Cardiac septum (tissue), 1 donor: ENCODE data around the gene FYN. TPM values are rescaled to one million over a fixed set of nuclear protein-coding genes. Genes with fewer than 3 reads are reported as not detected.
"Not testable (repeated sequence)": the region's sequence is repeated elsewhere in the genome, so short reads cannot be mapped to it uniquely, and the experiment has no call there.

ENCODE experiments used
- DNase-seq: peaks from one replicate; pipeline ENCODE4 v3.0.0-alpha.2; 2020; ENCODE audit warnings: low spot score
- intact Hi-C: fragments of 100-400 bp; cut with DNase I; formaldehyde crosslinking; loops from one replicate; pipeline ENCODE4 v1.14.0; 2022
- total RNA-seq: library from RNA; stranded (reverse); fragmentation: NEBNext Ultra II Directional; extraction: Animal tissue kit (Norgen Biotek cat#: 25700); gene quantifications from one replicate; pipeline ENCODE4 v1.2.1, GENCODE V29; 2021
- donor health status: DM: no; HTN: no; CAD: no.

The FYN gene
- total RNA-seq, 1 donor from 2014 or later = 65.3 TPM

- DNase-seq = no peak
- intact Hi-C loops = no loop called here
These were observed 187.7 kb downstream of the FYN start for GRCh38 chr6:111685526-111685925.

DNA sequence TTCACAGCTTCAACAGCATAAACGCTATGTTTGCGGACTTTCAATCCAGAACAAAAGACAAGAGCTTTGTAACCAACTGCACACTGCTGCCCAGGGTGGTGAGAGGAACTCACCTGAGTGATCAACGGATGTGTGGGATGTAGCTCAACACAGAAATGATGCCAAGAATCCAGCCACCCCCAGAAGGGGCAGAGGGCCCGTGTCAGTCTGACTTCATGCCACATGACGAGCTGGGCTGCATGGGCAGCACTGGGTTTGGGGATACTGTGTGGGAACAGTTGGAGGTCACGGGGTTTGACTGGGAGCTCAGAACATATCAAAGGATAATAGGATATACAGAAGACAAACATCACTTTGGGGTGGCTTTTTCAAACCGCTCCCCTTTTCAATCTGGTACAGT is 188.2 kb downstream of the FYN start:
- no peak for DNase-seq
- intact Hi-C loops = no loop called here

- DNase-seq = no peak
- intact Hi-C loops = loop anchor here (2.0 to 5.0 kb wide), 2 partner anchors 17 to 82 kb away; no protein-coding TSS in a partner anchor
These were observed 189.4 kb downstream of the FYN start for GRCh38 chr6:111683749-111684267.

- DNase-seq = no peak
- intact Hi-C loops = loop anchor here (2.0 to 5.0 kb wide), 2 partner anchors 16 to 81 kb away; no protein-coding TSS in a partner anchor
These were observed 190.1 kb downstream of the FYN start for GRCh38 chr6:111683157-111683556.

GRCh38 chr6:111681860-111682259 is 191.4 kb downstream of the FYN start:
- no peak for DNase-seq
- intact Hi-C loops = loop anchor here (2.0 to 5.0 kb wide), 2 partner anchors 15 to 80 kb away; no protein-coding TSS in a partner anchor

- intact Hi-C loops = loop anchor here (5.0 kb wide), 1 partner anchor 79 kb away; no protein-coding TSS in a partner anchor
- not testable (repeated sequence) for DNase-seq
These were observed 192.2 kb downstream of the FYN start for GRCh38 chr6:111680811-111681609.

DNA sequence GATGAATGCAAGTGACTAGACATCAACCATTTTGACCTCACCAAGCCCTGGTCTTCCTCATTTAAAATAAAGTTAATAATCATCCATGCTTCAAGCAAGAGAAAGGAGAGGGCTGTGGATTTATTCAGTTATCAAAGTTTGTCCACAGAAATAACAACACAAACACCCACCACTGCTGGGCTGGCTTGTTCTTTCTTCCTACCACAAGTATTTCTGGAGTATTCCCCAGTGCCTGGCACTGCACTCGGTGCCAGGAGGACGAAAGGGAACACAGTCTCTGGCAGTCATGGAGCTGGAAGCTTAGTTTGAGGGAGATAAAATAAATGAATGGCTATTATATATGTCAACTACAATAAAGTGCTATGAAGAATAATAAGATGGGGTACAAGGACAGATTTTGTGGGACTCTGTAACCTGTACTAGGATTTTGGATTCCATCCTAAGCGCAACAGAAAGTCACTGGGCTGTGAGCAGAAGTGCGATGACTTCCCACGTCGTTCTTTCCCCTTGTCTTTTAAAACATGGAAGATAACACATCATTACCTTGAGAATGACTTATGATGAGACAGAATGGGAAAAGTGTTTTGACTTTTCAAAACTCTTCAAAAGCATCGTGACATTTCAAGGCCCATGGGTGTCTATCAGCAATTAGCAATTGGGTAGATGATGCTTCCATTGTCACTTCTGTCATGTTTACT is 193.1 kb downstream of the FYN start:
- intact Hi-C loops = loop anchor here (5.0 kb wide), 1 partner anchor 78 kb away; no protein-coding TSS in a partner anchor
- no peak for DNase-seq

GRCh38 chr6:111679126-111679858 is 194.0 kb downstream of the FYN start:
- intact Hi-C loops = no loop called here
- no peak for DNase-seq

DNA sequence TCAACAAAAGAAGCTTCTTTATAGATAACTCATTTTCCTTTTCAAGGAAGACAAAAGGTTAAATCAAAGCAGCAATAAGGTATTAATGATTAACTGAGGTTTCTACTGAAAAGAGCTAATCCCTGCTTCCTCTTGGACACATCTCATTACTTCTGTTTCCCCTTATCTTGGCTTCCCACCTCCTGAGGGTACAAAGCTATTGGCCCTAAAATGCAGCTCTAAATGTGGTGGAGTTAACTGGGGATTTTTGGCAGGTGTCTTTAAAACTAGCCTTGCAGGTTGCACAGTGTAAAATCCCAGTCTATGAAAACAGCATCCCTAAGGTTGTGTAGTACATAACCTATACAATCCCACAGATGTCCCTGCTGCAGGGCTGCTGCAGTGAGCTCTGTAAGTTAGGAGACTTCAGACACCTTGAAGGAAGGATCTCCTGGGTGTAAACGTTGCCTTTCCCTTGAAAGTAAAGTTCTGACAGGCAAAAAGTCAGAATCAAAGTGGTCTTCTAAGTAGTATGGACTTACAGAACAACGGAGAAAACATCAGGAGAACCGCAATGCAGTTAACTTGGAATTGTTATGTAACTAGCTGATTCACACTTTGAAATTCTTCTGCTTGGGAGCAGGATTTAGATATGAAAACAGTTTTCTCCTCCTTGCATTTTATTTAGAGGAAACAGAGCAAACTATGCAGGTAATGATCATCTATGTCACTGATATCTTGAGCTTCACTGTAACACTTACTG is 195.8 kb downstream of the FYN start:
- intact Hi-C loops = no loop called here
- DNase-seq = no peak

DNA sequence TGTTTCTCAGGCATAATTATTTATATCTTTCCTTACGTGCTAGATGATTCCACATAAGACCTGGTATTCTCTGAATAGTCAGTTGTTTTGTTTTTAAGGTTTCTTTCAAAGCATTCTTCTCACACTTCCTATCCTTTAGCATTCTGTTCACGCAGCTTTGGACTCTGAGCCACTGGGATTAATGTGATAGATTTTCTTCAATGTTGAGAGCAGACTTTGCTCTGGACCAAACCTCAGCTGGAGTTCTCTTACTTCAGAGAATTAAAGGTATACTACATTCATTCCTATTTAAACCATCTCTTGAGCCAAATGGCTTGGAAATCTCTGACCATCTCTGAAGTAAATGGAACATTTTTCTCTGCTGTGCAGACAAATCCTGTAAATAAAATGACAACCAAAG is 196.9 kb downstream of the FYN start:
- no peak for DNase-seq
- intact Hi-C loops = no loop called here

DNA sequence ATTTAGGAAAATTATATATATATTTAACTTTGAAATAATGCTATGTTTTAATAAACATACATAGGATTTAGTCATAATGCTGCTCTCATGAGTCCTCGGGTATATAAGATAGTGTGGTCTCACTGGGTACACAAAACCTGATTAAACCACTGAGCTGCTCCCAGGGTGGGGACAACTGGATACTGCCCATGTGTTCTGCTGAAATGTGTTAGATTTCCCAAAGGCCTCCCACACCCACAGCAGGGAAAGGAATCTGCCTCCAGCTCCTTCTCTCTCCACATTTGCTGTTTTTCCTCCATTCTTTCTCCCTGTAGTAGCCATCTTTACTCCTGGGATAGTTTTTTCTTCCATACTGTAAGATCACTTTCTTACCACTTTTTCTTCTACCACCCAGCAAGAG is 198.4 kb downstream of the FYN start:
- intact Hi-C loops = no loop called here
- DNase-seq = no peak

DNA sequence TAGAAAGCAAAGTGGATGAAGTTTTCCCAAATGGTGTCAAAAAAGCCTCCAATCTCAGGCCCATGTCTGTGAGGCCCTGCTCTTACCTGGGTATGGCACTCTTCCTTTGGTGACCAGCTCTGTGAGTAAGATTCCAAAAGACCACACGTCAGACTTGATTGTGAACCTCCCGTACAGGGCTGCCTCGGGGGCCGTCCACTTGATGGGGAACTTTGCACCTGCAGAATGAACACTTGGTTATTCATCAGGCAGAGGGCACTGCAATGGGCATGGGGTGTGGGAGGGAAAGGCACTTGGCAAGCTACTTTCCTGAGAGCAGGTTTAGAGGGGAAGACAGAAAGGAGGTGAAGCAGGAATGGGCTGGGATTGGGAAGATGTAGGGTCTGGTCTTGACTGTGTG is 198.8 kb downstream of the FYN start:
- intact Hi-C loops = no loop called here
- DNase-seq = no peak

DNA sequence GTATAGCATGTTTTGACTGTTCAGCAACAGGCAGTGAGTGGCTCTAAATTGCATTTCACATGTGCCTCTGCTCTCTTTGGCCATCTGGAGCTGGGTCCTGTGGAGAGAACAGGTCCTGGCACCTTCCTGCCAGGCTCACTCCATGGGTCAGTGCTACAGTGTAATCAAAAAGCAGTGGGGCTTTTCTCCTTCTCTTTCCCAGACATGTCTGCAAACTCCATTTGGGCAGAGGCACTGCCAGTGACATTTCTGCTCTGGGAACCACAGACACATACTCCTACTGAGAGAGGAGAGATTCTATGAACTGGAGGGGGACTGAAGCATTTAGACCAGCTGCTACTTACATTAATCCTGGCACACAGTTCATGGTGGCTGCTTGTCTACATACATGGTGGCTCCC is 199.3 kb downstream of the FYN start:
- no peak for DNase-seq
- intact Hi-C loops = no loop called here

GRCh38 chr6:111673532-111673931 is 199.7 kb downstream of the FYN start:
- no peak for DNase-seq
- intact Hi-C loops = no loop called here

- no peak for DNase-seq
- intact Hi-C loops = no loop called here
These were observed 200.3 kb downstream of the FYN start for GRCh38 chr6:111672761-111673450.

- DNase-seq = no peak
- intact Hi-C loops = no loop called here
These were observed 203.9 kb downstream of the FYN start for GRCh38 chr6:111669326-111669725.

DNA sequence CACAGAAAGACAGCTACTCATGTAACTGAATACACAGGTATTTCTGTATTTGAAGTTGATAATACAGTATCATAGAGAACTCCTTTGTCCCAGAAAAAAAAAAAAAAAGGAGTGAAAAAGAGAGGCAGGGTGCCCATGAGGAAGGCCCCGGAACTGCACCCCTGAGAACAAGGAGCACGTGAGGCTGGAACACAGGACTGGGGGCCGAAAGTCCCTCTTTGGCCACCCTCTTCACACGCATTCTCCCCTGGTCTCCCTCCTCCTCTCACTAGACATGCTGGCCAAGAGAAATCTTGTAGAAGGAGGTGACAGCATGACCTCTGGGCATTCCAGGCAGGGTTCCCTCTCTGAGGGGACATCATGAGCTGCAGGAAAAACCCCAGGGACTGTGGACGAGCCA is 204.8 kb downstream of the FYN start:
- intact Hi-C loops = no loop called here
- no peak for DNase-seq

GRCh38 chr6:111667931-111668330 is 205.3 kb downstream of the FYN start:
- intact Hi-C loops = loop anchor here (2.0 kb wide), 1 partner anchor 15 kb away; no protein-coding TSS in a partner anchor
- no peak for DNase-seq

DNA sequence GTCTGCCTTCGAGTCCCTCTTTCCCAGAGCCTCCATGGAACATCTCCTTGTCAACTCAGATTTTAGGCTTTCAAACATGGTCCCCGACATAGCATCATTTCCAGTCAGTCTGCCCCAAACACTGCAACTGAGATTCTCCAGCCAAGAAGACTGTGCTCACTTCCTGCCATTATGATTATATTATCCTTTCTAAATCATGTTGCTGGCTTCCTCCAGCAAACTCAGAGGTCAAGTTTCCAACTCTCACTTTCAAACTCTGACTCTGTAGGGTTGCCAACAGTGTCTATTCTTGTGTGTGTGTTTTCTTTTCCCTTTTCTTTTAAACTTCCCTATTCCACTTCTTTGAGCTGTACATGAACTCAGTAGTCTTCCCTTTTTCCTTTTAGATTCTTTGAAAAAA is 206.4 kb downstream of the FYN start:
- no peak for DNase-seq
- intact Hi-C loops = loop anchor here (2.0 kb wide), 1 partner anchor 16 kb away; no protein-coding TSS in a partner anchor
